ENCODE data around the gene FBXO27. TPM values are rescaled to one million over a fixed set of nuclear protein-coding genes. Genes with fewer than 3 reads are reported as not detected.
"Not testable (repeated sequence)": the region's sequence is repeated elsewhere in the genome, so short reads cannot be mapped to it uniquely, and the experiment has no call there.

Gene FBXO27
- total RNA-seq, 1 donor from 2014 or later = 0.84 TPM

DNA sequence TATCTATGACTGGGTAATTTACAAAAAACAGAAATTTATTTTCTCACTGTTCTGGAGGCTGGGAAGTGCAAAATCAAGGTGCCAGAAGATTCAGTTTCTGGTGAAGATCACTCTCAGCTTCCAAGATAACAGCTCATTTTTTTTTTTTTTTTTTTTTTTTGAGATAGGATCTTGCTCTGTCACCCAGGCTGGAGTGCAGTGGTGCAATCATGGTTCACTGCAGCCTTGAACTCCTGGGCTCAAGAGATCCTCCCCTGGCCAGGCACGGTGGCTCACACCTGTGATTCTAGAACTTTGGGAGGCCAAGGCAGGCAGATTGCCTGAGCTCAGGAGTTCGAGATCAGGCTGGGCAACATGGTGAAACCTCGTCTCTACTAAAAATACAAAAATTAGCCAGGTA is 34.8 kb downstream of the FBXO27 start:
- H3K27me3 Mint-ChIP-seq (ENCODE audit: low read depth); DNase-seq (ENCODE audit: low spot score); H3K36me3 Mint-ChIP-seq (ENCODE audit: low read depth); H3K4me3 Mint-ChIP-seq (ENCODE audit: low read depth); H3K27ac Mint-ChIP-seq; H3K4me1 Mint-ChIP-seq (ENCODE audit: low read depth); H3K9me3 Mint-ChIP-seq; intact Hi-C loops (cut with micrococcal nuclease): not testable (repeated sequence)

DNA sequence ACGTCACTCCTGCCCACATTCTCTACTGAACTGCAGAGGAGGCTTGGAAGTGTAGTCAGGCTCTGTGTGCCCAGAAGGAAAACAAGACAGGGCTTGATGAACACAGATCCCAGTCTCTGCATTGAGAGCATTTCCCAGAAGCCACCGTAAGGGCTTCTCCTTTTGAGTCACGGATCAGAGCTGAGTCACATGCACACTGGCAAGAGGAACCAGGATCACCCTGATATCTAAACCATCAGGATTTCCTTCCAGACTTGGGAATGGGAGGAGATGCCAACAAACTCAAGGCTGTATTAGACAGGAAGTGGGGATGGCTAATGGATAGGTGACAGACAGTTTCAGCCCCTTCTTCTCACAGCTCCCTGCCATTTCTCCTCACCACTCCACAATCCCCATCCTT is 39.1 kb downstream of the FBXO27 start:
- Mint-ChIP-seq H3K36me3 (ENCODE audit: low read depth) (no peaks in the 10 kb centered on the region), H3K4me3 (ENCODE audit: low read depth) (no peak overlapping the region), H3K27me3 (ENCODE audit: low read depth) (peaks cover 8% of the 10 kb centered on the region), H3K9me3 (no peaks in the 10 kb centered on the region), H3K4me1 (ENCODE audit: low read depth) (no peaks in the 10 kb centered on the region), H3K27ac (no peak overlapping the region)
- intact Hi-C loops (cut with micrococcal nuclease) = no loop called here
- DNase-seq (ENCODE audit: low spot score) = no peak

DNA sequence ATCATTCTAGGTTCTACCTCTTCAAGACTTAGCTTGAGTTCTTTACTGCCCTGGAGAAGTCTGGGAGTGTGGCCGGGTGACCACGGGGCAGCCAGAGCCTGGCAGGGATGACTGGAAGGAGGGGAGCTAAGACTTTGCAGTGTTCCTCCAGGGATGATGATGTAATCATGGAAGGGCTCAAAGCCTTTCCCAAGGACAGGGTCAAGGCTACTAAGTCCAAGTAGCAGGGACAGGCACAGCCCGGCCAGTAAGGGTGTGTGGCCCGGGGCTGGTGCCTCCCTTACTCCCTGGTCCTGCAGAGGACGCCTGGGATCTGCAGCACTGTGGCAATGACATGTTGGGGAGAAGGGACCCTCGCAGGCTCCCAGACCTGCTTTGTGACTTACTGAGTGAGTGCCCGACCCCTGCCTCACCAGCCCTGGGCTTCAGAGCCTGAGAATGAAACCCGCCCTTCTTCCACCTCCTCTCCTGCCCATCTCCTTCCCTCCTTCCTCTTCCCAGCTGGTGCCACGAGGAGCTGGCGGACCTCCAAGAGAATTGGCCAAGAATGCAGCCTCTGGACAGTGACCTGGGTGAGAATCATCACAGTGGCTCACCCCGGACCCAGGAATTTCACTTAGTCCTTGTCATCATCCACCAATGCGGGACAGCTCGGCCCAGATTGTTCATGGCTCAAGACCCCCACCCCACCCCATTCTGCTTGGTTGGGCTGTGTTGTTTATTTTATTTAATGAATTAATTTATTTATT is 41.2 kb downstream of the FBXO27 start:
- Mint-ChIP-seq H3K4me3 (ENCODE audit: low read depth) (no peak overlapping the region), H3K27ac (no peak overlapping the region), H3K4me1 (ENCODE audit: low read depth) (no peaks in the 10 kb centered on the region), H3K27me3 (ENCODE audit: low read depth) (peaks cover 8% of the 10 kb centered on the region), H3K9me3 (no peaks in the 10 kb centered on the region), H3K36me3 (ENCODE audit: low read depth) (no peaks in the 10 kb centered on the region)
- intact Hi-C loops (cut with micrococcal nuclease) = no loop called here
- no peak for DNase-seq (ENCODE audit: low spot score)

DNA sequence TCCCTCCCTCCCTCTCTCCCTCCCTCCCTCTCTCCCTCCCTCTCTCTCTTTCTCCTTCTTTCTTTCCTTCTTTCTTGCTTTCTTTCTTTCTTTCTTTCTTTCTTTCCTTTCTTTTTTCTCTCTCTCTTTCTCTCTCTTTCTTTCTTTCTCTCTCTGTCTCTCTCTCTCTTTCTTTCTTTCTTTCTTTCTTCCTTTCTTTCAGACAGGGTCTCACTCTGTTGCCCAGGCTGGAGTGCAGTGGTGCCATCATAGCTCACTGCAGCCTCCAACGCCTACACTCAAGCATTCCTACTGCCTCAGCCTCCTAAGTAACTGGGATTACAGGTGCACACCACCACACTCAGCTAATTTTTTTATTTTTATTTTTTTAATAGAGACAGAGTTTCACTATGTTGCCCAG is 42.7 kb downstream of the FBXO27 start:
- H3K4me3 Mint-ChIP-seq (ENCODE audit: low read depth); H3K4me1 Mint-ChIP-seq (ENCODE audit: low read depth); H3K27me3 Mint-ChIP-seq (ENCODE audit: low read depth); H3K27ac Mint-ChIP-seq; intact Hi-C loops (cut with micrococcal nuclease); H3K36me3 Mint-ChIP-seq (ENCODE audit: low read depth); DNase-seq (ENCODE audit: low spot score); H3K9me3 Mint-ChIP-seq: not testable (repeated sequence)

DNA sequence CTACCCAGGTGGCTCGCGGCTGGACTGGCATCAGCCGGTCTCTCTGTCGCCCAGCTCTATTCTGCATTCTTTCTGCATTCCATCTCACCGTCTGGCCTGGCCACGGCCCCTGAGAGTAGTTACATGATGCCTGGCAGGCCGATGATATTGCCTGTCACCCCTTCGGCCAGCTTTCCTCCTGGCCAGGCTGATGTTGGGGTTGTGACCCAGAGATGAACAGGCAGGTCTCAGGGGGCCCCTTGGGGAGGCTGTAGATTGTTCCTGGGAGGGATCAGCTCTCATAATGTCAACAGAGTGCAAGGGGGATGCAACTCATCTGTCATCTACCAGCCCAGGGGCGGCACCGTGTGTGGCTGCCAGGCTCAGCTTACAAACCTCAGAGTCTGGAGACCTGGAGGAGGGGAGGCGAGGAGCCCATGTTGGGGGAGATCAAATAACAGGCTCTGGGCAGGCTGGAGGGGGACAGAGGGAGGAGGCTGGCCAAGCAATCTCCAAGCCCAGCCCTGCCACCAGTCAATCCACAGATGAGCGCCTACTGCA is 43.2 kb downstream of the FBXO27 start:
- no peaks in the 10 kb centered on the region for H3K9me3 Mint-ChIP-seq
- no peak overlapping the region for H3K4me3 Mint-ChIP-seq (ENCODE audit: low read depth)
- no peak overlapping the region for H3K27ac Mint-ChIP-seq
- no peak for DNase-seq (ENCODE audit: low spot score)
- no peaks in the 10 kb centered on the region for H3K36me3 Mint-ChIP-seq (ENCODE audit: low read depth)
- peaks cover 8% of the 10 kb centered on the region for H3K27me3 Mint-ChIP-seq (ENCODE audit: low read depth)
- intact Hi-C loops (cut with micrococcal nuclease) = no loop called here
- no peaks in the 10 kb centered on the region for H3K4me1 Mint-ChIP-seq (ENCODE audit: low read depth)

DNA sequence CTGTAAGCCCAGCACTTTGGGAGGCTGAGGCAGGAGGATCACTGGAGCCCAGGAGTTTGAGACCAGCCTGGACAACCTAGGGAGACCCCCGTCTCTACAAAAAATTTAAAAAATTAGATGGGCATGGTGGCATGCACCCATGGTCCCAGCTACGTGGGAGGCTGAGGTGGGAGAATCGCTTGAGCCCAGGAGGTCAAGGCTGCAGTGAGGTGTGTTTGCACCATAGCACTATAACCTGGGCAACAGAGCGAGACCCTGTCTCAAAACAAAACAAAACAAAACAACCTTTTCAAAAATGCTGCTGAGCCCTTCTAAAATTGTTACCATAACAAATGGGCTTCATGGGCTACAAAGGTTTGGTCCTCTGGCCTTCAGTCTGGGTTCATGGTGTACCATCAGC is 43.7 kb downstream of the FBXO27 start:
- H3K4me1 Mint-ChIP-seq (ENCODE audit: low read depth); H3K27me3 Mint-ChIP-seq (ENCODE audit: low read depth); H3K36me3 Mint-ChIP-seq (ENCODE audit: low read depth); DNase-seq (ENCODE audit: low spot score); H3K27ac Mint-ChIP-seq; H3K9me3 Mint-ChIP-seq; intact Hi-C loops (cut with micrococcal nuclease); H3K4me3 Mint-ChIP-seq (ENCODE audit: low read depth): not testable (repeated sequence)

DNA sequence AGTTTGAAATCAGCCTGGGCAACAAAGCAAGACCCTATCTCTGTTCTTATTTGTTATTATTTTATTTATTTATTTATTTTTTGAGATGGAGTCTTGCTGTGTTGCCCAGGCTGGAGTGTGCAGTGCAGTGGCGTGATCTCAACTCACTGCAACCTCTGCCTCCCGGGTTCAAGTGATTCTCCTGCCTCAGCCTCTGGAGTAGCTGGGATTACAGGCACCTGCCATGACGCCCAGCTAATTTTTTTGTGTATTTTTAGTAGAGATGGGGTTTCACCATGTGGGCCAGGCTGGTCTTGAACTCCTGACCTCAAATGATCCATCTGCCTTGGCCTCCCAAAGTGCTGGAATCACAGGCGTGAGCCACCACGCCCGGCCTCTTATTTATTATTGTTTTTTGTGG is 44.6 kb downstream of the FBXO27 start:
- H3K4me3 Mint-ChIP-seq (ENCODE audit: low read depth); intact Hi-C loops (cut with micrococcal nuclease); H3K4me1 Mint-ChIP-seq (ENCODE audit: low read depth); DNase-seq (ENCODE audit: low spot score); H3K9me3 Mint-ChIP-seq; H3K27ac Mint-ChIP-seq; H3K27me3 Mint-ChIP-seq (ENCODE audit: low read depth); H3K36me3 Mint-ChIP-seq (ENCODE audit: low read depth): not testable (repeated sequence)

DNA sequence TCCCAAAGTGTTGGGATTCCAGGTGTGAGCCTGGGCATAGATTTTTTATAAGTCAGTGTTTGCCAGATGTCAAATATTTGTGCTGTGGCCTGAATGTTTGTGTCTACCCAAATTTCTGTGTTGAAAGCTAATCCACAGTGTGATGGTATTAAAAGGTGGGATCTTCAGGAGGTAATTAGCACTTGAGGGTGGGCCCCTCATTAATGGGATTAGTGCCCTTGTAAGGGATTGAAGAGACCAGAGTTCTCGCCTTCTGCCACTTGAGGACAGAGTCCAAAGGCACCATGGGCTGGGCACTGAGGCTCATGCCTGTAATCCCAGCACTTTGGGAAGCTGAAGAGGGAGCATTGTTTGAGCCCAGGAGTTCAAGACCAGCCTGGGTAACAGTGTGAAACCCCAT is 47.1 kb downstream of the FBXO27 start:
- H3K4me3 Mint-ChIP-seq (ENCODE audit: low read depth) = no peak overlapping the region
- intact Hi-C loops (cut with micrococcal nuclease) = no loop called here
- H3K36me3 Mint-ChIP-seq (ENCODE audit: low read depth) = no peaks in the 10 kb centered on the region
- H3K9me3 Mint-ChIP-seq = peaks cover 5% of the 10 kb centered on the region
- DNase-seq (ENCODE audit: low spot score) = no peak
- H3K27me3 Mint-ChIP-seq (ENCODE audit: low read depth) = peaks cover 8% of the 10 kb centered on the region
- H3K4me1 Mint-ChIP-seq (ENCODE audit: low read depth) = no peaks in the 10 kb centered on the region
- H3K27ac Mint-ChIP-seq = no peak overlapping the region

DNA sequence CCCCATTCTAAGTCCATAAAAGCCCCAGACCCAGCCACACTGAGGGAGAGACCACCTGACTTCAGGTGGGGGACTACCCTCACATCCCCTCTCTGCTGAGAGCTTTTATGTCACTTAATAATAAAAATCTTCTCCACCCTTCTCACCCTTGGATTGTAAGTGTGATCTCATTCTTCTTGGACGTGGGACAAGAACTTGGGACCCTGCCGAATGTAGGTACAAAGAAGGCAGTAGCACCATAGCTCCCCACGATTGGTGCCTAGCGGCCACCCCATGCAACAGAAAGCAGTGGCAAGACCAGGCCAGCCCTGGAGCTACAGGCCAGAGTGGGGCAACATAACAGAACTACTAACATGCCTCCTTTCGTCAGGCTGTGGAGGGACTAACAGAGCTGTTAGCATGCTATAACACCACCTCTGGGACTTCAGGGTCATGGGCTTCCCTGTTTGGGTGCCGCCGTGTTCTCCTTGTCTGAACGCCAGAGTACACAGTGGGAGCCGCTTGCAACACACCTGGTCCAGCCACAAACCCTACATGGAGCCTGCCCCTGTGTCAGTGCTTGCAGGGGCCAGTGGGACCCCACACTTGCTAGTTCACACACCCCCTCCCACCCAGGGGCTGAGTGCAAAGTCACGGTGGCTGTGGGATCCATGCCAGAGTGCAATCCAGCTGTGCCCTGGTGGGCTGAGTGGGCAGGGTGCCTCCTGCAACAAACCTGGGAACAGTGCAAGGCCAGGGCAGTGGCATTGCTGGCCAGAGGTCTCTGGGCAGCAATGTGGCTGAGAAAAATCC is 51.6 kb downstream of the FBXO27 start:
- Mint-ChIP-seq H3K36me3 (ENCODE audit: low read depth) (no peaks in the 10 kb centered on the region), H3K27me3 (ENCODE audit: low read depth) (peaks cover 10% of the 10 kb centered on the region), H3K4me3 (ENCODE audit: low read depth) (no peak overlapping the region), H3K4me1 (ENCODE audit: low read depth) (peaks cover 21% of the 10 kb centered on the region), H3K27ac (no peak overlapping the region), H3K9me3 (peaks cover 12% of the 10 kb centered on the region)
- no peak for DNase-seq (ENCODE audit: low spot score)
- intact Hi-C loops (cut with micrococcal nuclease) = no loop called here

DNA sequence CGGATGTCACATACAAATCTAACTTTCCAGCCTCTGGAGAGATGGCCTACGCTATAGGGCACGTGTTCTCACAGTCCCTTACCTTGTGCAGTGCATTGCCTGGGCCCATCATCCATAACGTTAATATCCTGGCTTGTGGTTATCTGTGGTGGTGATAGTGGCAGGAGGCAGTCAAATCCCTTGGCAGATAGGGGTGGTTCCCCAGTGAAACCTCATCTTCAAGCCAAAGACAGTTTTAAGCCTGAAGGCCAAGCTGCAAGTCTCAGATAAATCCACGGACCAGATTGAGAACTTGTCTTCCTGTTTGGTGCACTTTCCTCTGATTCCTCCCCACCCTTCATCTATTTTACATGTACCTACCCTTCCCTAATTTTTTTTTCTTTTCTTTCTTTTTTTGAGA is 52.5 kb downstream of the FBXO27 start:
- H3K4me3 Mint-ChIP-seq (ENCODE audit: low read depth) = no peak overlapping the region
- DNase-seq (ENCODE audit: low spot score) = no peak
- H3K27ac Mint-ChIP-seq = no peak overlapping the region
- H3K27me3 Mint-ChIP-seq (ENCODE audit: low read depth) = peaks cover 14% of the 10 kb centered on the region
- intact Hi-C loops (cut with micrococcal nuclease) = loop anchor here (2.0 to 10.0 kb wide), 2 partner anchors 17 to 55 kb away; partner anchors contain the start of gene FBXO27
- no peaks in the 10 kb centered on the region for H3K36me3 Mint-ChIP-seq (ENCODE audit: low read depth)
- H3K9me3 Mint-ChIP-seq = peaks cover 12% of the 10 kb centered on the region
- peaks cover 25% of the 10 kb centered on the region for H3K4me1 Mint-ChIP-seq (ENCODE audit: low read depth)

DNA sequence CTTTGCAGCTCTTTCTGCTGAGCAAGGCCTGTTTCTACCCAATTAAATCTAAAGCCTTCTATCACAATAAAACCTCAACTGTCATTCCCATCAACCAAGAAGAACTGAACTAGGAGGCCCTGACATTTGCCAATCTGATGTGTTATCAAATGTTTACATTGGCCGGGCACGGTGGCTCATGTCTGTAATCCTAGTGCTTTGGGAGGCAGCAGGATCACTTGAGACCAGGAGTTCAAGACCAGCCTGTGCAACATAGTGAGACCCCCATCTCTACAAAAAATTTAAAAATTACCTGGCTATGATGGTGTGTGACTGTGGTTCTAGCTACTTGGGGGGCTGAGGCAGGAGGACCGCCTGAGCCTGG is 54.0 kb downstream of the FBXO27 start:
- intact Hi-C loops (cut with micrococcal nuclease) = loop anchor here (2.0 to 10.0 kb wide), 2 partner anchors 16 to 56 kb away; partner anchors contain the start of gene FBXO27
- Mint-ChIP-seq H3K9me3 (peaks cover 12% of the 10 kb centered on the region), H3K27me3 (ENCODE audit: low read depth) (peaks cover 19% of the 10 kb centered on the region), H3K27ac (peak overlapping the region; percentile 70), H3K36me3 (ENCODE audit: low read depth) (no peaks in the 10 kb centered on the region), H3K4me1 (ENCODE audit: low read depth) (peaks cover 27% of the 10 kb centered on the region), H3K4me3 (ENCODE audit: low read depth) (no peak overlapping the region)
- no peak for DNase-seq (ENCODE audit: low spot score)

DNA sequence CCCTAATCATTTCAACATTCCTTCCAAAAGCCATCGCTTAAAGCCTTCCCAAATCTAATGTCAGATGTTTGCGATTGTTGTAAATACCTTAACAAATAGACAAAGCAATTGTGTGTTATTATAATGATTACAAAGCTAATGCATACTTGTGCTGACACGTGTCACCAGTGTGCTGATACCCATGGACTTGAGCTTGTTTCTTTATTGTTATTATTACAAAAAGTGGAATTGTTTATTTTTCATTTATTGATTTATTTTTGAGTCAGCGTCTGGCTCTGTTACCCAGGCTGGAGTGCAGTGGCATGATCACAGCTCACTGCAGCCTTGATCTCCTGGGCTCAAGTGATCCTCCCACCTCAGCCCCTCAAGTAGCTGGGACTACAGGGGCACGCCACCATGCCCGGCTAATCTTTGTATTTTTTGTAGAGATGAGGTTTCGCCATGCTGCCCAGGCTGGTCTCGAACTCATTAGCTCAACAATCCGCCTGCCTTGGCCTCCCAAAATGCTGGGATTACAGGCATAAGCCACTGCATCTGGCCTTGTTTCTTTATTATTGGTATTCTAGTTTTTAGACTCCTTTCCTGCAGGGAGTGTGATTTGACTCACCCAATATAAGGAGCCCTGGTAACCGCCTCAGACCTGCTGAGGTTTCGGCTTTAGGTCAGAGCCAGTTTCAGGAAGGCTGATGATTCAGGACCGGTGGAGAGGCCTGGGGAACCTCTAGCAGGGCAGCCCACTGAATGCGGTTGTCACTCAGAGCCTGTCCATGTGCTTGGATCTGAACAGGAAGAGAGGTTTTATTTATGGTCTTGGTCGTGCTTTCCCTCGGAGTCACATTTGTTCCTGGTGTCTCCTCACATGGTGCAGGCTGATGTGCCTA is 54.7 kb downstream of the FBXO27 start:
- intact Hi-C loops (cut with micrococcal nuclease) = loop anchor here (2.0 to 10.0 kb wide), 2 partner anchors 15 to 57 kb away; partner anchors contain the start of gene FBXO27
- peak; percentile 42 for DNase-seq (ENCODE audit: low spot score)
- Mint-ChIP-seq H3K36me3 (ENCODE audit: low read depth) (no peaks in the 10 kb centered on the region), H3K27ac (peak overlapping the region; percentile 70), H3K4me1 (ENCODE audit: low read depth) (peaks cover 27% of the 10 kb centered on the region), H3K9me3 (peaks cover 12% of the 10 kb centered on the region), H3K27me3 (ENCODE audit: low read depth) (peaks cover 19% of the 10 kb centered on the region), H3K4me3 (ENCODE audit: low read depth) (no peak overlapping the region)
